ENCODE measurements around the gene TMEM19.

TMEM19 gene

DNA sequence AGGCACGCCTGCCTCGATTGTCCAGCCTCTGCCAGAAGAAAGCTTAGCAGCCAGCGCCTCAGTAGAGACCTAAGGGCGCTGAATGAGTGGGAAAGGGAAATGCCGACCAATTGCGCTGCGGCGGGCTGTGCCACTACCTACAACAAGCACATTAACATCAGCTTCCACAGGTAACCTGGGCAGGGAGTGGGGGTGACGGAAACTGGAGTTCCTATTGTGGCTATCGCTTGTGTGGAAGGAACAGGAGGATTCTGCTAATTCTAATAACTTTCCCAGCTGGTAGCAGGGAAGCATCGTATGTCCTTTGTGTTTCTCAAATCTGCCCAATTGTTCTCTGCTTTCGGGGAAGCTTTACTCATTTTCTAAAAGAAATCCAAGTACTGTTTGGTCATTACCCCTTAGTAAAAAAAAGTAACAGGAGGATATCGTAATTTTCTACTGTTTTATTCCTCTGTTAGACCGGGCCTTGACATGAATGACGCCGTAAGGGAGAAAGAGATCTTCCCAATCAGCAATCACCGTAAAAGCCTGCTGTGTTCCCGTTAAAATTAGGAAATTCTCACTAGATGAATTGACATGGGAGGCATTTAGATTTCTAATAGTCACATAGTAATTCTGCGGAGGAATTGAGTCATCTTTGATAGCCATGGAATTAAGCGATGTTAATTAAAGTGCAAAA lies 21.3 kb upstream of the TMEM19 start:
- peak overlapping the region; percentile 87 for H3K4me3 ChIP-seq (ENCODE audit: low read depth, low read length)
- no peak overlapping the region for H2AK5ac ChIP-seq (ENCODE audit: low read length)
- peak overlapping the region; percentile 35 for H2BK5ac ChIP-seq (ENCODE audit: low read depth, low read length, poor library complexity)
- peak overlapping the region; percentile 48 for H3K9ac ChIP-seq (ENCODE audit: low read length)
- H2BK12ac ChIP-seq (ENCODE audit: low read length): no peak overlapping the region
- H4K91ac ChIP-seq (ENCODE audit: low read depth, low read length): peak overlapping the region; percentile 82
- H3K4me1 ChIP-seq (ENCODE audit: control insufficient read depth in 1 of 2, insufficient read depth in 2 of 2, low read length in 2 of 2): peaks cover 0 to 2% of the 10 kb centered on the region in 2 experiments
- DNase-seq: peak in 1 of 2 donors; percentile 27
- no peaks in the 10 kb centered on the region for H3K36me3 ChIP-seq (ENCODE audit: control insufficient read depth in 1 of 2, insufficient read depth in 2 of 2, low read length in 2 of 2)
- peak overlapping the region; percentile 70 for H3K27ac ChIP-seq (ENCODE audit: low read depth, low read length)
- no peaks in the 10 kb centered on the region for H3K27me3 ChIP-seq (ENCODE audit: insufficient read depth, low read length)
- no peaks in the 10 kb centered on the region for H3K9me3 ChIP-seq (ENCODE audit: insufficient read depth, low read depth, low read length)
- peak overlapping the region; percentile 47 for H4K12ac ChIP-seq (ENCODE audit: low read depth, low read length)
- H3K79me2 ChIP-seq (ENCODE audit: control insufficient read depth, insufficient read depth, low read length, poor library complexity): peaks cover 13% of the 10 kb centered on the region
- H3K79me1 ChIP-seq (ENCODE audit: low read length): peaks cover 13% of the 10 kb centered on the region
- H3K18ac ChIP-seq (ENCODE audit: low read length): peak overlapping the region; percentile 31
- H3K4ac ChIP-seq (ENCODE audit: low read depth, low read length): peak overlapping the region; percentile 28
- no peak overlapping the region for H3K23ac ChIP-seq (ENCODE audit: low read length)
- peak overlapping the region; percentile 73 for H3K14ac ChIP-seq (ENCODE audit: low read length)
- peak overlapping the region; percentile 59 for H3K4me2 ChIP-seq (ENCODE audit: low read length)
- peak overlapping the region; percentile 50 for H4K8ac ChIP-seq (ENCODE audit: low read depth, low read length)
- peak overlapping the region; percentile 23 for H2BK120ac ChIP-seq (ENCODE audit: insufficient read depth, low read length, poor library complexity)
- whole genome bisulfite sequencing (ENCODE audit: extremely low coverage, insufficient coverage, insufficient read length): no CpG with 5 or more reads among the region's 20 CpGs
- peak overlapping the region; percentile 71 for H2AFZ ChIP-seq (ENCODE audit: insufficient read depth, low read length, poor library complexity)

DNA sequence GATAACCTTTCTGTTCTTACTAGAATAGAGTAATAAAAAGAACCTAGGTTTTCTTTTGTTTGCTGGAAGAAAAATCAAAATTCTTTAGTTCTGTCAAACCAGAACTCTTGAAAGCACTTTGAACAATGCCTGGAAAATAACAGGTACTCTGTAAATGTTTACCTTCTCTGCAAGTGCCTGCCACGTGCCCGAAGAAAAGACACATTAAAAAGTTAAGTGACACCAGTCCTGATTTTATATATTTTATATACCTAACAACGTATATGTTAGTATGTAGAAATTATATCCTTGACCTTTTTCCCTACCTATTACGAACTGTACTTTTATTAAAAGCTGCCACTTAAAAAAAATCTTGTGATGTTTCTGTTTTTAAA lies 20.8 kb upstream of the TMEM19 start:
- H3K79me2 ChIP-seq (ENCODE audit: control insufficient read depth, insufficient read depth, low read length, poor library complexity): peaks cover 13% of the 10 kb centered on the region
- no peak overlapping the region for H3K23ac ChIP-seq (ENCODE audit: low read length)
- H3K18ac ChIP-seq (ENCODE audit: low read length): no peak overlapping the region
- no peak overlapping the region for H3K27ac ChIP-seq (ENCODE audit: low read depth, low read length)
- H4K12ac ChIP-seq (ENCODE audit: low read depth, low read length): no peak overlapping the region
- H2BK5ac ChIP-seq (ENCODE audit: low read depth, low read length, poor library complexity): no peak overlapping the region
- H2AK5ac ChIP-seq (ENCODE audit: low read length): no peak overlapping the region
- DNase-seq: no peak
- no peak overlapping the region for H3K14ac ChIP-seq (ENCODE audit: low read length)
- no peak overlapping the region for H3K9ac ChIP-seq (ENCODE audit: low read length)
- H3K79me1 ChIP-seq (ENCODE audit: low read length): peaks cover 13% of the 10 kb centered on the region
- no peak overlapping the region for H4K91ac ChIP-seq (ENCODE audit: low read depth, low read length)
- no peak overlapping the region for H2AFZ ChIP-seq (ENCODE audit: insufficient read depth, low read length, poor library complexity)
- no peak overlapping the region for H4K8ac ChIP-seq (ENCODE audit: low read depth, low read length)
- no peaks in the 10 kb centered on the region for H3K27me3 ChIP-seq (ENCODE audit: insufficient read depth, low read length)
- H2BK120ac ChIP-seq (ENCODE audit: insufficient read depth, low read length, poor library complexity): no peak overlapping the region
- peak overlapping the region; percentile 59 for H3K4me2 ChIP-seq (ENCODE audit: low read length)
- H3K4me3 ChIP-seq (ENCODE audit: low read depth, low read length): no peak overlapping the region
- no CpG with 5 or more reads among the region's 4 CpGs for WGBS (ENCODE audit: extremely low coverage, insufficient coverage, insufficient read length)
- no peaks in the 10 kb centered on the region for H3K9me3 ChIP-seq (ENCODE audit: insufficient read depth, low read depth, low read length)
- no peak overlapping the region for H2BK12ac ChIP-seq (ENCODE audit: low read length)
- H3K4me1 ChIP-seq (ENCODE audit: control insufficient read depth in 1 of 2, insufficient read depth in 2 of 2, low read length in 2 of 2): peaks cover 0 to 2% of the 10 kb centered on the region in 2 experiments
- H3K4ac ChIP-seq (ENCODE audit: low read depth, low read length): no peak overlapping the region
- H3K36me3 ChIP-seq (ENCODE audit: control insufficient read depth in 1 of 2, insufficient read depth in 2 of 2, low read length in 2 of 2): no peaks in the 10 kb centered on the region

DNA sequence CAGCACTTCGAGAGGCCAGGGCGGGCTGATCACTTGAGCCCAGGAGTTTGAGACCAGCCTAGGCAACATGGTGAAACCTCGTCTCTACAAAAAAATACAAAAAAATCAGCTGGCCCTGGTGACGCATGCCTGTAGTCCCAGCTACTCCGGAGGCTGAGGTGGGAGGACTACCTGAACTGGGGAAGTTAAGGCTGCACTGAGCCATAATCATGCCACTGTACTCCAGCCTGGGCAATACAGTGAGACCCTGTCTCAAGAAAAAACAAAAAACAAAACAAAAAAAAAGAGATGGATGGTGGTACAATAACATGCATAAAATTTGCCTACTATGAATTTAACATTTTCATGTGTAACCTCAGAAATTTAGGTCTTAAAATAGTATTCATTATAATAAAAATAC lies 19.6 kb upstream of the TMEM19 start:
- Histone ChIP-seq H3K27me3 (ENCODE audit: insufficient read depth, low read length) (no peaks in the 10 kb centered on the region), H2BK120ac (ENCODE audit: insufficient read depth, low read length, poor library complexity) (no peak overlapping the region), H3K36me3 (ENCODE audit: control insufficient read depth in 1 of 2, insufficient read depth in 2 of 2, low read length in 2 of 2) (no peaks in the 10 kb centered on the region), H2AFZ (ENCODE audit: insufficient read depth, low read length, poor library complexity) (no peak overlapping the region), H3K4me2 (ENCODE audit: low read length) (no peak overlapping the region), H3K27ac (ENCODE audit: low read depth, low read length) (no peak overlapping the region), H2BK5ac (ENCODE audit: low read depth, low read length, poor library complexity) (no peak overlapping the region), H3K4ac (ENCODE audit: low read depth, low read length) (no peak overlapping the region), H4K12ac (ENCODE audit: low read depth, low read length) (no peak overlapping the region), H3K79me1 (ENCODE audit: low read length) (peaks cover 13% of the 10 kb centered on the region), H3K9me3 (ENCODE audit: insufficient read depth, low read depth, low read length) (no peaks in the 10 kb centered on the region), H3K14ac (ENCODE audit: low read length) (no peak overlapping the region), H3K79me2 (ENCODE audit: control insufficient read depth, insufficient read depth, low read length, poor library complexity) (peaks cover 13% of the 10 kb centered on the region), H3K18ac (ENCODE audit: low read length) (no peak overlapping the region), H4K91ac (ENCODE audit: low read depth, low read length) (no peak overlapping the region), H3K4me3 (ENCODE audit: low read depth, low read length) (no peak overlapping the region), H3K23ac (ENCODE audit: low read length) (no peak overlapping the region), H2AK5ac (ENCODE audit: low read length) (no peak overlapping the region), H3K4me1 (ENCODE audit: control insufficient read depth in 1 of 2, insufficient read depth in 2 of 2, low read length in 2 of 2) (peaks cover 0 to 2% of the 10 kb centered on the region in 2 experiments), H2BK12ac (ENCODE audit: low read length) (no peak overlapping the region), H4K8ac (ENCODE audit: low read depth, low read length) (no peak overlapping the region), H3K9ac (ENCODE audit: low read length) (no peak overlapping the region)
- no peak for DNase-seq
- no CpG with 5 or more reads among the region's 5 CpGs for WGBS (ENCODE audit: extremely low coverage, insufficient coverage, insufficient read length)

DNA sequence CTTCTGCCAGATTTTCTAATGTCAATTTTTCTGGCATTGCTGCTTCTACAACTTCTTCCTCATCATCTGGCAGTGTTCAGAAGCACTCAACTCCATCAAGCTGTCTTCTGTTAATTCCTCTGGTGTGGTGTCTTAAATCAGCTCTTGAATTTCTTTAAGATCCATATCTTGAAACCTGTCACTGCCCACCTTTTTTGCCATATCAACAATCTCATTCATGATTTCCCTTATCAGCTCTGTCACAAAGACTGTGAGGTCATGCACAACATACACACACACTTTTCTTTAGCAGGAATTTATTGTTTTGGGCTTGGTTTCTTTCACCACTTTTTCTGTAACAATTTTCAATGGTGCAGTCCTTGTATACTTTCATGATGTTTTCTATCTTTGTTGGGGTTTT lies 14.6 kb upstream of the TMEM19 start:
- no peak overlapping the region for H3K18ac ChIP-seq (ENCODE audit: low read length)
- H4K91ac ChIP-seq (ENCODE audit: low read depth, low read length): no peak overlapping the region
- H2BK120ac ChIP-seq (ENCODE audit: insufficient read depth, low read length, poor library complexity): no peak overlapping the region
- no peaks in the 10 kb centered on the region for H3K4me1 ChIP-seq (ENCODE audit: control insufficient read depth in 1 of 2, insufficient read depth in 2 of 2, low read length in 2 of 2)
- no peak overlapping the region for H3K14ac ChIP-seq (ENCODE audit: low read length)
- H3K27ac ChIP-seq (ENCODE audit: low read depth, low read length): no peak overlapping the region
- DNase-seq: no peak
- no peak overlapping the region for H4K12ac ChIP-seq (ENCODE audit: low read depth, low read length)
- no peak overlapping the region for H3K4me3 ChIP-seq (ENCODE audit: low read depth, low read length)
- H3K79me1 ChIP-seq (ENCODE audit: low read length): no peaks in the 10 kb centered on the region
- no peaks in the 10 kb centered on the region for H3K79me2 ChIP-seq (ENCODE audit: control insufficient read depth, insufficient read depth, low read length, poor library complexity)
- no peaks in the 10 kb centered on the region for H3K36me3 ChIP-seq (ENCODE audit: control insufficient read depth in 1 of 2, insufficient read depth in 2 of 2, low read length in 2 of 2)
- no peak overlapping the region for H2BK5ac ChIP-seq (ENCODE audit: low read depth, low read length, poor library complexity)
- no peak overlapping the region for H3K4ac ChIP-seq (ENCODE audit: low read depth, low read length)
- H3K23ac ChIP-seq (ENCODE audit: low read length): no peak overlapping the region
- no peaks in the 10 kb centered on the region for H3K9me3 ChIP-seq (ENCODE audit: insufficient read depth, low read depth, low read length)
- no peak overlapping the region for H2BK12ac ChIP-seq (ENCODE audit: low read length)
- no peak overlapping the region for H2AFZ ChIP-seq (ENCODE audit: insufficient read depth, low read length, poor library complexity)
- no peak overlapping the region for H4K8ac ChIP-seq (ENCODE audit: low read depth, low read length)
- no peak overlapping the region for H3K4me2 ChIP-seq (ENCODE audit: low read length)
- no peak overlapping the region for H3K9ac ChIP-seq (ENCODE audit: low read length)
- H2AK5ac ChIP-seq (ENCODE audit: low read length): no peak overlapping the region
- H3K27me3 ChIP-seq (ENCODE audit: insufficient read depth, low read length): no peaks in the 10 kb centered on the region

All from trophoblast cell (in vitro differentiated cells and primary cell).